ENCODE results near the gene CCSER1. TPM values are rescaled to one million over a fixed set of nuclear protein-coding genes. Genes with fewer than 3 reads are reported as not detected.

The CCSER1 gene
- total and polyA plus RNA-seq, 2 of the 8 experiments (the other 6 are each of a cell fraction or from before 2014, with no cell fraction given), result 0.26 to 0.84 TPM

GRCh38 chr4:91243132-91243531 lies 1115.9 kb downstream of the CCSER1 start (continued):
- TF ChIP-seq GABPA (IDR thresholded peaks at IDR 0.05; ENCODE audit: borderline replicate concordance, insufficient read depth, low read length) (no peak), HDAC6 (IDR thresholded peaks at IDR 0.05; ENCODE audit: low read depth, low read length) (no peak)
